Mucosa of descending colon (tissue), 3 donors: ENCODE data around the gene TANC1. TPM values are rescaled to one million over a fixed set of nuclear protein-coding genes. Genes with fewer than 3 reads are reported as not detected.

ENCODE experiments used
- ATAC-seq: fragments of 200-7000 bp; cut with Tn5 transposase; one replicate; pipeline ENCODE4 v1.9.1; 2020; ENCODE audit warnings: mild to moderate bottlenecking, moderate library complexity
- DNase-seq, 3 donors: peaks; one replicate each; pipeline ENCODE4 v3.0.0-alpha.2; 2020
- H3K36me3 ChIP-seq: fragments of 200-600 bp; one replicate; pipeline ENCODE4 v1.8.0; 2021; ENCODE audit warnings: low read depth, mild to moderate bottlenecking
- H3K4me1 ChIP-seq: fragments of 200-600 bp; one replicate; pipeline ENCODE4 v1.8.0; 2021; ENCODE audit warnings: low read depth, mild to moderate bottlenecking
- H3K4me3 ChIP-seq: fragments of 200-600 bp; one replicate; pipeline ENCODE4 v1.8.0; 2021; ENCODE audit warnings: mild to moderate bottlenecking
- H3K9me3 ChIP-seq: fragments of 200-600 bp; one replicate; pipeline ENCODE4 v1.8.0; 2021; ENCODE audit warnings: mild to moderate bottlenecking
- intact Hi-C, 2 donors: fragments of 100-400 bp; cut with DNase I in 1 of 2; cut with micrococcal nuclease in 1 of 2; formaldehyde crosslinking; loops; one replicate each; pipeline versions ENCODE4 v1.11.0 to v1.11.1; 2022; cut with DNase I, micrococcal nuclease
- total RNA-seq, 3 donors: library from RNA; stranded (reverse); fragmentation: NEBNext Ultra II Directional in 2 of 3; extraction: Animal tissue kit (Norgen Biotek cat#: 25700) in 2 of 3; gene quantifications; one replicate each; pipeline versions ENCODE4 v1.2.1 to v1.2.4, GENCODE V29; 2021 to 2023
- TF ChIP-seq, protein P1 (sequence below): fragments of 200-600 bp; IDR thresholded peaks from one replicate; pipeline ENCODE4 v1.8.0; 2022; ENCODE audit warnings: antibody characterized with exemption, mild to moderate bottlenecking
- donor health status: DM: no; HTN: no; CAD: no; lungs with moderate emphysema.
- donor health status: DM: no; HTN: no; CAD: no.
- donor health status: DM: no; HTN: yes; CAD: no.

TANC1 gene
- total RNA-seq, 3 donors from 2014 or later = 30.7 to 55.5 (median 41.0) TPM

GRCh38 chr2:159051133-159051532 is 82.7 kb downstream of the TANC1 start:
- DNase-seq (no peak), ATAC-seq (no peak)
- no peak overlapping the region for H3K4me3 ChIP-seq
- intact Hi-C loops = no loop called here
- peaks cover 21% of the 10 kb centered on the region for H3K4me1 ChIP-seq
- H3K9me3 ChIP-seq = no peaks in the 10 kb centered on the region
- no peaks in the 10 kb centered on the region for H3K36me3 ChIP-seq
- TF ChIP-seq, protein P1, sequence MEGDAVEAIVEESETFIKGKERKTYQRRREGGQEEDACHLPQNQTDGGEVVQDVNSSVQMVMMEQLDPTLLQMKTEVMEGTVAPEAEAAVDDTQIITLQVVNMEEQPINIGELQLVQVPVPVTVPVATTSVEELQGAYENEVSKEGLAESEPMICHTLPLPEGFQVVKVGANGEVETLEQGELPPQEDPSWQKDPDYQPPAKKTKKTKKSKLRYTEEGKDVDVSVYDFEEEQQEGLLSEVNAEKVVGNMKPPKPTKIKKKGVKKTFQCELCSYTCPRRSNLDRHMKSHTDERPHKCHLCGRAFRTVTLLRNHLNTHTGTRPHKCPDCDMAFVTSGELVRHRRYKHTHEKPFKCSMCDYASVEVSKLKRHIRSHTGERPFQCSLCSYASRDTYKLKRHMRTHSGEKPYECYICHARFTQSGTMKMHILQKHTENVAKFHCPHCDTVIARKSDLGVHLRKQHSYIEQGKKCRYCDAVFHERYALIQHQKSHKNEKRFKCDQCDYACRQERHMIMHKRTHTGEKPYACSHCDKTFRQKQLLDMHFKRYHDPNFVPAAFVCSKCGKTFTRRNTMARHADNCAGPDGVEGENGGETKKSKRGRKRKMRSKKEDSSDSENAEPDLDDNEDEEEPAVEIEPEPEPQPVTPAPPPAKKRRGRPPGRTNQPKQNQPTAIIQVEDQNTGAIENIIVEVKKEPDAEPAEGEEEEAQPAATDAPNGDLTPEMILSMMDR = no peak

- TF ChIP-seq, protein P1 = no peak
- intact Hi-C loops = no loop called here
- Histone ChIP-seq H3K9me3 (no peaks in the 10 kb centered on the region), H3K4me3 (no peak overlapping the region), H3K4me1 (peaks cover 21% of the 10 kb centered on the region), H3K36me3 (no peaks in the 10 kb centered on the region)
- DNase-seq = no peak
- no peak for ATAC-seq
Observed at GRCh38 chr2:159051661-159052060, 83.2 kb downstream of the TANC1 start.

DNA sequence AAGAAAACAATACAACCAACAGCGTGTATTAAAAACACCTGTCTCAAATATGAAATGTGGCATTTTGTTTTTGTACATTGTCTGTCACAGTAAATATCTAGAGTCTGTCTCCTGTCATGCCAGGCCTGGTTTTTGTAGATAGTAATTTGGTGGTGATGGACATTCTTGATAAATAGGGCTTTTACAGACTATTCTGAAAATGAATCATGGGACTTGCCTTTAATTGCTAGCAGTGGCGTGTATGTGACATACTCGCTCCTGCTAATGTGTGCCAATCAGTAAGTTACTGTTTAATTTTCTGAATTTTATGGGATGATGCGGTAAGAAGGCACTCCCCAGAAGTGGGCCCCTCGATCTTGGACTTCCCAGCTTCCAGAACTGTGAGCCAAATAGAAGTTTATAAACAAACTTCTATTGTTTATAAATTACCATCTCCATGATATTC is 83.7 kb downstream of the TANC1 start:
- DNase-seq = no peak
- peak; percentile 68 for ATAC-seq
- H3K9me3 ChIP-seq = no peaks in the 10 kb centered on the region
- no peak overlapping the region for H3K4me3 ChIP-seq
- intact Hi-C loops = no loop called here
- H3K4me1 ChIP-seq = peaks cover 21% of the 10 kb centered on the region
- H3K36me3 ChIP-seq = no peaks in the 10 kb centered on the region
- TF ChIP-seq, protein P1 = no peak

GRCh38 chr2:159053161-159054031 is 85.0 kb downstream of the TANC1 start:
- Histone ChIP-seq H3K4me1 (peaks cover 21% of the 10 kb centered on the region), H3K9me3 (no peaks in the 10 kb centered on the region), H3K4me3 (no peak overlapping the region), H3K36me3 (no peaks in the 10 kb centered on the region)
- no peak for ATAC-seq
- TF ChIP-seq, protein P1 = no peak
- intact Hi-C loops = no loop called here
- DNase-seq = no peak

DNA sequence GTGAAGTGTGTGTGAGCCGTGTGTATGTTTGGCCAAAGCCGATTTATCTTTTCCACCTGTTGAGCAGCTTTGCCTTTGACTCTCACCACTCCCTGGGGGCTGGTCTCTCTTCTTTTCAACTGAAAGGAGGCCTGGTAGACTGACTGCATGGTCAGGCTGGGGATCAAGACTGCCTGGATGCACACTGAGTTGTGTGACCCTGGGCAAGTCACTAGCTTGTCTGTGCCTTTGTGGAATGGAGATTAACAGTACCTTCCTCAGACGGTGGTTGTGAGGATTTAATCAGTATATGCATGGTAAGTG is 85.5 kb downstream of the TANC1 start:
- ATAC-seq = no peak
- H3K4me3 ChIP-seq = no peak overlapping the region
- no peaks in the 10 kb centered on the region for H3K9me3 ChIP-seq
- peaks cover 21% of the 10 kb centered on the region for H3K4me1 ChIP-seq
- no peaks in the 10 kb centered on the region for H3K36me3 ChIP-seq
- no peak for DNase-seq
- intact Hi-C loops = no loop called here
- TF ChIP-seq, protein P1 = no peak
